Measurements from ENCODE around the gene MAB21L4.

The MAB21L4 gene

DNA sequence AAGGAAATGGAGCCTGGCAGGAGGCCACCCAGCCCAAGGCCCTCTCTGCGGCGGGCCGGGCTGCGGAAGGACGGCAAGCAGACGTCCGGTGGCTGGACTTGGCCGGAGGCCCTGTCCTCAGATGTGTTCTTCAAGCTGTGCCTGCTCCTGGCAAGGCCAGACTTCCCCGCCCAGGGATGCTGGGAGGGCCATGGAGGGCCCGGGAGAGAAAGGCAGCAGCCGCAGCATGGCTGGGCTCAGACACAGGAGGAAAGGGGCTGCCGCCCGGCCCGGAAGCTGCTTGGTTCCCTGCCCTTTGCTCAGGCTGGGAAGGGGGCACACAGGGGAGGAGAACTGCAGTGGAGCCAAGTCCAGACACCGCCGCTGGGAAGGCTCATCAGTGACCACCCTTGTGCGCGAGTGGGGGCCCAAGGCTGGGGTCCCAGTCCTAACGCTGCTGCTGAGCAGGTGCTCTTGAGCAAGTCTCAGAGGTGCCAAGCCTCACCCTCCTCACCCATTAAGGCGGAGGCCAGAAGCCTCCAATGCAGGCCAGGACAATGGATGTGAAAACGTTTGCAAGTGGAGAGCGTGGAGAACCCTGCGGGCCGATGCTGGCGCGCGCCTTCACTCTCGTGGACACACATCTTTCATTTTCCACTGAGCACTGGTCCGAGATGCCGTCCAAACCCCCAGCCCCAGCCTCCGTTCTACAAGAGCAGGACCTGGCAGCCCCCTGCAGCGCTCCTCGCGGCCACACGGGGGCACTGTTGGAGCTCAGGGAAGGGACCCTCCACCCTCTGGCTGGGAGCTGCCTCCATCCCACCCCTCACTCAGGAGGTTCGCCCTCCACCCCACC, 18.1 kb upstream of the MAB21L4 start:
- H3K4me3 ChIP-seq (ENCODE audit: low read length), result no peak overlapping the region
- DNase-seq (ENCODE audit: low read depth, low spot score), result peak; percentile 4

DNA sequence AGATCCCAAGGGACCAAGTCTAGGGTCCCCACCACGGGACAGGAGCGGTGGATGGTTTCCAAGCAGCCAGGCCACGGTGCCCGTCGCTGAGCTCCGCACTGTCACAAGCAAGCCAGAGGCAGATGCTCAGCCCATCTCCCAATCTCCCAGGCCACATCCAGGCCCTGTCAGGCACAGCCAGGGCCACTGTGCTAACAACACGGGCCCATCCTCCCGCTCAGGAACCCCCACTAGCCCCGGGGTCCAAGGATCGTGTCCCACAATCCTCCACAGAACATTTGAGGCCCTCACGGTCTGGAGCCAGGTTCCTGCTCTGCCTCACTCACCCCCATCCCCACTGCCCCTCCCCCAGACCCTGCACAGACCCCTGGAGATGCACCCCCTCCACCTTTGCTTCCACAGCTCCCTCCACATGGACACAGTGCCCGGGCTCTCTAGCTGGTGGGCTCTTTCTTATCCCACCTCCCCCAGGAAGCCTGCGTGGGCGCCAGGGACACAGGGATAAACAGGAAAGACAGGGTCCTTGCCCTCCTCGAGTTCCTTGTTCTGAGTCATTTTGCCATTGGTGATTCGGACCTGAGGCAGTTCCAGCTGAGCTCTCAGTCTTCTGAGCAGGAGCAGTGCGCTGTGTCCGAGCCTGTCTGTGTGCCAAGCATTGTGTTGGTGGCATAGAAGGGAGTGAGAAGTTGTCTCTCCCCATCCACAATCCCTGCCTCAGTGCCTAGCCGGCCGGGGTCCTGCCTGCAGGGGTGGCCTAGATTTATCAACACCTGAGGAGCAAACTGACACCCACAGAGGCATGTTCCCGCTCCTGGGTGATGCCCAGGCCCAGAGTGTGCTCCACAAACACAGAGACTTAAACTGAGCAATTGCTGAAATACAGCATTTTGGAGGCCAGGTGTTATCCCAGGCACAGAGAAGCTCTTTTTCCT, 17.2 kb upstream of the MAB21L4 start:
- H3K4me3 ChIP-seq (ENCODE audit: low read length), result no peak overlapping the region
- no peak for DNase-seq (ENCODE audit: low read depth, low spot score)

DNA sequence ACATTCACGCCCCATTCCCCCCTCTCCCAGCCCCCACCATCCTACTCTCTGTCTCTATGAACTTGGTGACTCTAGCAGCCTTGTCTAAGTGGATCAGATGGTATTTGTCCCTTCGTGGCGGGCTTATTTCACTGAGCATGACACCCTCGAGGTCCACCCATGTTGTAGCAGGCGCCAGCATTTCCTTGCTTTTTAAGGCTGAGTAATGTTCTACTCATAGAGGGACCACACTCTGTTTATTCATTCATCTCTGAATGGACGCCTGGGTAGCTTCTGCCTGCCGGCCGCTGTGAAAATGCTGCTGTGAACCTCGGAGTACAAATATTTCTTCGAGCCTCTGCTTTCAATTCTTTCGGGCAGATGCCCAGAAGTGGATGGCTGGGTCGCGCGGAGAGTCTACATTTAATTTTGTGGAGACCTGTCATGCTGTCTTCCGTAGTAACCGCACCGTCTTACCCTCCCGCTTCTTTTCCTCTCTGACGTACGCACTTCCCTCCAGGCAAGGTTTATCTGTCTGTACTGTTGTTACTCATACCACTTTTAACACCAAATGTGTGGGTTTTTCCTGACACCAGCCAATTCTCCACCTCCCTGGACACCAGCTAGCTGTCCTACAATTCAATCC, 15.8 kb upstream of the MAB21L4 start:
- DNase-seq (ENCODE audit: low read depth, low spot score), result no peak

DNA sequence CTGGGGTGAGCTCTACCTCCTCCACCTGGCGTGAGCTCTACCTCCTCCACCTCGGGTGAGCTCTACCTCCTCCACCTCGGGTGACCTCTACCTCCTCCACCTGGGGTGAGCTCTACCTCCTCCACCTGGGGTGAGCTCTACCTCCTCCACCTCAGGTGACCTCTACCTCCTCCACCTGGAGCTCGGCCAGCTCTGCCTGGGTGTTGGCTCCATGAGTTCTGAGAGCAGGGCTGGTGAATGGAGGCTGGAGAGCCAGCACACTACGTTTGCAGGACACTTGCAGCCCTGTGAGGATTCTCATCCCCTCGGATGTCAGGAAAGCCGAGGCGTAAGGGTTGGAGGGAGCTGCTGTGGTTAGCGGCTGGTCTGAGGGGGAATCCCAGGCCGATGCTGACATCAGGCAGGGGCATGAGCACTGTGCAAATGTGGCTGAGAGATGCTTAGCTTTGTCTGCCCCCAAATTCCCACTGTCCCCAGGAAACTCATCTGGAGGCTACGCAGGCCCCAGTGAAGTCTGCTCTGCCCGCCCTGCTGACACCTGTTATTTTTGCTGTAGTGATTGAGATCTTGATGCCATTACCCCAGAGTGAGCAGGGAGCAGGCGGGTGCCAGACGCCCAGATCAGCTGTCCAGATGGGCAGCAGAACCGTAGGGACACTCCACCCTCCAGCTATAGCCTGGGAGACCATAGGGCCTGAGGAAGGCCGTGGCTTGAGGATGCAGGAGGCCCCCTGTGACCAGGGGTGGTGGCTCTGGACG, 13.4 kb upstream of the MAB21L4 start:
- no peak for DNase-seq (ENCODE audit: low read depth, low spot score)
- H3K4me3 ChIP-seq (ENCODE audit: low read length), result no peak overlapping the region

More for the DNA sequence above, 15.8 kb upstream of the MAB21L4 start:
- no peak overlapping the region for H3K4me3 ChIP-seq (ENCODE audit: low read length)

DNA sequence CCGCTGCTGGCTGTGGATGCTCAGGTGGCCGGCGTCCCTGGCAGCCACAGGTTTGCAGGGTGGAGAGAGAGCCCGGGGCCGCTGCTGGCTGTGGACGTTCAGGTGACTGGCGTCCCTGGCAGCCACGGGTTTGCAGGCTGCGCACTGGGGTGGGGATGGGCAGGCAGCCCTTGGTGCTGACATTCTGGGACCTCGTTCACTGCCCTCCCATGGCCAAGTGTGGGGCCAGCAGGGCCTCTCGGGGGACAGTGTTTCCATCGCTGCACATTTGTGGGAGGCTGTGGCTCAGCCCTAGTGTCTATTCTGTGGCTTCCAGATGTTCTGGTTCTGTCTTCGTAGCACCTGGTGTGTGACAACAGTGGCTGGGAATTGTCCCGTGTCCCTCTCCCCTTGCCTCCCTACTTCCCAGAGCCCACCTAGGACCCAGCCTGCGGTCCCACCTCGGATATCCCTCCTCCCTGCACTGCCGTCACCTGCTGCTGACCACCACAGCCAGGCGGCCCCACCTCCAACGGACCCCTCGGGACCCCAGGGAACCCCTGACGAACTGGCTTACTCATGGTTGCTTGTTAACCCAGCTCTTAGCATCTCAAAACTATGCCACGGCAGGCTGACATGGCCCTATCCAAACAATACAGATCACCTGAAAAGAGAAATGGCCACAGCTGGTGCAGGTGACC, 11.1 kb upstream of the MAB21L4 start:
- H3K4me3 ChIP-seq (ENCODE audit: low read length), result no peak overlapping the region
- DNase-seq (ENCODE audit: low read depth, low spot score), result no peak

DNA sequence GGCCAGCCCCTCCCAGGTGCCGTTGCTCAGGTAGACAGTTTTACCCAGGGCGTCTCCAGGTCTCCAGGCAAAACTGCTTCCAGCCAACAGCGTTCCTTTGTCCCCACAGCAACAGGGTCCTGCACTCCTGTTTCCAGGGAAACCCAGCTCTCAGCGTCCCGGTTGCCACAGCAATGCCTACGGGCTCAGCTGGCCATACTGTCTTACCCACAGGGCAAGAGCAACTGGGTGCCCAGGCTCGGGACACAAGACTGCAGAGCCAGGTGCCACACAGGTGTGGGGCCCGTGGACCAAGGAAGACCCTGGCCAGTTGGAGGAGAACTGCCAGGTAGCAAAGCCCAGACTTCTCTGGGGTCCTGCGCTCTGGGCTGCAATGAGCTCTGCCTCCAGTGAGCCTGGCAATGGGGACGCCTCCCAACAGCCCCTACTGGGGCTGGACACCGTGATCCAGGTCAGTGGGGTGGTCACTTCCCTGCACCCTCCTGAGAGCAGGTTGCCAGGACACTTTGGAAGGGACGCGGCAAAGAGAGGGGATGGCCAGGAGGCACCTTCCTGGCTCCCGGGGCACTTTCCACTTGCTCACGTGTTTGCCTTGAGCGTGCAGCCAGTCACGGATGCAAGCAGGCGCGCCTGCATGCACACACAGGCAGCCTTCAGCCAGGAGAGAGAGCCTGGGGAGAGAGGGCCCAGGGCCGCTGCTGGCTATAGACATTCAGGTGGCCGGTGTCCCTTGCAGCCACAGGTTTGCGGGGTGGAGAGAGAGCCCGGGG, 10.4 kb upstream of the MAB21L4 start, which contains the start of gene CROCC2:
CROCC2 (plus strand) TSS at position 196 of the 770 bp plus-strand sequence; CDS start at position 374, 178 bp downstream.
- DNase-seq (ENCODE audit: low read depth, low spot score), result no peak
- H3K4me3 ChIP-seq (ENCODE audit: low read length), result no peak within 1 kb of the TSS

DNA sequence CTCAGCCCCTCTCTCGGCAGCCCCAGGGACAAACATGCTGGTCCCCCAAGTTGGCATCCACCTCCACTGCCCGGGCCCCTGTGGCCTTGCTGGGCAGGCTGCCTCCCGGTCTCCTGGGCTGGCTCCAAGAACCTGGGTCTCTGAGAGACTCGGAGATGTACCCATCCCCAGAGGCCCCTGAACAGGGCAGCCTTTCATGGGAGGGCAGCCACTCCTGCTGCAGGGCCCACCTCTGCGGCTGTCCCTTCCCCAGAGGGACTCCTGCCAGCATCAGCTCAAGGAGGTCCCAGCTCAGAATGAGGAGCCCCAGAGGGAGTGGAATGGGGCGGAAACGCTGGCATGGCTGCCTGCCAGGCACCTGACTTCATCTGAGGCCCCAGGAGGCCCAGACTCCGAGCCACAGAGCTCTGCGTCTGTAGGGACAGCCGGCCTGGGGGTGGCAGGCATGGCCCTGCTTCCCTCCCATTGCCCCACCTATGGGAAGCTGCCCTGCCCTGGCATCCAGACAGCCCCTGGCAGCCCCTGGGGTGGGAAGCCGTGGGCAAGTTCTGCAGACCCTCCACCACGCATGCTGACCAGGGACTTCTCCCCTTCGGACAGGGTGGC, 9.3 kb upstream of the MAB21L4 start:
- no peak overlapping the region for H3K4me3 ChIP-seq (ENCODE audit: low read length)
- no peak for DNase-seq (ENCODE audit: low read depth, low spot score)

DNA sequence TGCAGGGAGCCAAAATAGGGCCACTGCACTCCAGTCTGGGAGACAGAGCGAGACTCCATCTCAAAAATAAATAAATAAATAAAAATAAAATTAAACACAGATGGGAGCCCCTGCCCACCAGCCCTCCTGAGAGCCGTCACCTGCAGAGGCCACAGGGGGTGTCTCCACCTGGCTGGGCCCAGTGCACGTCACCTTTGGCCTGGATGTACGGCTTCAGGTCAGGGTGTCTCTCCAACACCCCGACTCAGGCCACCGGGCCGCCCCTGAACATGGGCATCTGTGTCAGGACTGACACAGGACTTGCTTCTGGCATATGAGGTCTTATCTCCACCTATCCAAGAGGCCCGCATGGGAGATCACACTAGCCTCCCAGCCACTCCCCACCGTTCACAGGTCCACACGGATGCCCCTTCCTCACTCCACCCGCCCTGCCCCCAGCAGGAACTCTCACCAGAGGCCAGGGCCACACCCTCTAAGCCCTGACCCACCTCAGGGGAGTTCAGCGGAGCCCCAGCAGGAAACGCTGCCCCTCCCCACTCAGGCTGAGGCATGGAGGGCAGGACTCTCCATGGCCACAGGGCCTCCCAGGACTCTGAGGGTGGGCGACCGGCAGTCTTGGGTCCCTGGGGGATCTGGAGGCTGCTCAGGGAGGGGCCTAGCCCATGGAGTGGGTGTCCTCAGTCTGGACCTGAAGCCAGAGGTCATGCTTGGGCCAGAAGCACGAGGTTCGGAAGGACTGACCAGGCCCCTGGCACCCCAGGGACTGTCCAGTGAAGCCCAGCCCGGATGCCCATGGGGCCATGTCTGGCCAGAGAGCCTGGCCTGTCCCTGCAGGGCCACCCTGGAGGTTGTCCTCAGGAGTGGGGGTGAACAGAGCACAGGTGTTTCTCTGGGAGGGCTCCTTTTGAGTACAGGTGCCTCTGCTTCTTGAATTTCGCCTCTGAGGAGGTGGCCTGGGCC, 8.5 kb upstream of the MAB21L4 start:
- H3K4me3 ChIP-seq (ENCODE audit: low read length), result no peak overlapping the region
- no peak for DNase-seq (ENCODE audit: low read depth, low spot score)

DNA sequence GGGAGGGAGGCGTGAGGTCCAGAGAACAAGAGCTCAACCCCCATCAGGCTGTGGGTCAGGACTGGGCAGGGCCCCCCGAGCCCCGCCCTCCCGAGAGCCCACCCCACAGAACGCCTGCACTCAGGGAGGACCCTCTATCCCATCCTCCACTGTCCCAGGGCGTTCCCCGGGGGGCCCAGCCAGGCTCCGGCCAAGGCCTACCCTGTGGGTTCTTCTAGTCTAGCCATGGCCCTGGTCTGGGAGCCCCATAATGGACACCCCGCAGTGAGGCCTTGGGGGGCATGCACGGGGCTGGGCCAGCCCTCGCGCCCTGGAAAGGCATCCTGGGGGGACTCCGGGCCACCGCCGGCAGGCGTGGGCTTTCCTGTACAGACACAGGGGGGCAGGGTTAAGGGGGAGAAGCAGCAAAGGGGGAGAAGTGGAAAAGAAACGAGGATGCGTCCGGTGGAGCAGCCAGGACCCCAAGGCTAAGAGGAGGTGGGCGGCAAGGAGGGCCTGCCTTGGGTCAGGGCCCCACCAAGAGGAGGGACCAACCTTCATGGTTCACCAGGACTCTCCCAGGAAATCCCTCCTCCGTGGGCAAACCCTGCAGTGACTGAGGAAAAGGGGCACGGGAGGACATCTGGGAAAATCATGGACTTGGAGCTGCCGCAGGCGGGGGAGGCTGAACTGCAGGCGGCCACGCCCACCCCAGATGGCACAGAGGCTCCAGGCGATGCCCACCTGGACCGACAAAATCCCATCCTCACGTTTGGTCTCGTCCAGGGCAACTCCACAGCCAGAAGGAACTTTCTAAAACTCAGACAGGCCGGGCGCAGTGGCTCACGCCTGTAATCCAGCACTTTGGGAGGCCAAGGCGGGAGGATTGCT, 7.5 kb upstream of the MAB21L4 start:
- no peak for DNase-seq (ENCODE audit: low read depth, low spot score)
- no peak overlapping the region for H3K4me3 ChIP-seq (ENCODE audit: low read length)

DNA sequence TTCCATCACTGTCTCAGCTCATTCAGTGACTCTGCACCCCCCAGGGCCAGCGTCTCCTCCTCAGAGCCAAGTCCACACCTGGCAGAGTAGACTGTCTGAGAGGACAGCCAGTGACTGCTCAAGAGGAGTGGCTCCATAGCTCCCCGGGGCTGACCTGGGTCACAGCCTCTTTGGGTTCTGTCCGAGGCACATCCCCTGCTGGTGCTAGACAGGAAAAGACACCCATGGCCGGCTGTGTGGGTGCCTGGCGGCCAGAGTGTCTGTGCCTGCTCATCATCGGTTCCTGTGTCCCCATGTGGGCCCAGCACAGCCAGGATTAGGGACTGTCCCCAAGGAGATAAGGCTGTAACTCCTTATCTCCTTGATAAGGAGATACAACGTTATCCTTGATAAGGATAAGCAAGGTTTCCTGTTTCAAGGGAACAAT, 6.7 kb upstream of the MAB21L4 start:
- DNase-seq (ENCODE audit: low read depth, low spot score), result no peak
- H3K4me3 ChIP-seq (ENCODE audit: low read length), result no peak overlapping the region

DNA sequence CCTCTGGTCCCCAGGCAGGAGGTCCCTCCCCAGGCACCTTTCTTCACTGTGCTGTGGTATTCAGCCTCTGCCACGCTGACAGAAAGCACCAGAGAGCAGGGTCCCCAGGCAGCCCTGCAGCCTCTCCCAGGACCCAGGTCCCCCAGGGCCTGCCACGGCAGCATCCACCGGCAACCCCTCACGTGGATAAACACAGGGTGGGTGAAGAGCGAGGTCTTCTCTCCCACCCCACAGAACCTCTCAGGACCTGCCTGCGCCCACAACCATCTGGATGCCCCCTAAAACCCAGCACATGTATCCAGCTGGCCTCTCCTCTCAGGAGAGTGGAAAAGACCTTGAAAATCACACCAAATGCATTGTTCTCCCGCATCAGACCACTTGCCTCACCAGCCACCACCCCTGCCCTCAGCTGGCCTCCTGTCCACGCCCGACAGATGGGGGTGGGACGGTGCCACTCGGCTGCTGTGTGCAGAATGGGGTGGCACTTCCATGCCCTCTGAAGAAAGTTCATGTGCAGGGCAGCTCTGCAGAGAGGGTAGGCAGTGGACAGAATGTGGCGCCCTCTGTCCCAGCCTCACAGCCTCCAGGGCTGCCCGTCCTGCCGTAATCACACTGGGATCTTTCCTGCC, 6.1 kb upstream of the MAB21L4 start:
- DNase-seq (ENCODE audit: low read depth, low spot score), result no peak
- H3K4me3 ChIP-seq (ENCODE audit: low read length), result no peak overlapping the region

DNA sequence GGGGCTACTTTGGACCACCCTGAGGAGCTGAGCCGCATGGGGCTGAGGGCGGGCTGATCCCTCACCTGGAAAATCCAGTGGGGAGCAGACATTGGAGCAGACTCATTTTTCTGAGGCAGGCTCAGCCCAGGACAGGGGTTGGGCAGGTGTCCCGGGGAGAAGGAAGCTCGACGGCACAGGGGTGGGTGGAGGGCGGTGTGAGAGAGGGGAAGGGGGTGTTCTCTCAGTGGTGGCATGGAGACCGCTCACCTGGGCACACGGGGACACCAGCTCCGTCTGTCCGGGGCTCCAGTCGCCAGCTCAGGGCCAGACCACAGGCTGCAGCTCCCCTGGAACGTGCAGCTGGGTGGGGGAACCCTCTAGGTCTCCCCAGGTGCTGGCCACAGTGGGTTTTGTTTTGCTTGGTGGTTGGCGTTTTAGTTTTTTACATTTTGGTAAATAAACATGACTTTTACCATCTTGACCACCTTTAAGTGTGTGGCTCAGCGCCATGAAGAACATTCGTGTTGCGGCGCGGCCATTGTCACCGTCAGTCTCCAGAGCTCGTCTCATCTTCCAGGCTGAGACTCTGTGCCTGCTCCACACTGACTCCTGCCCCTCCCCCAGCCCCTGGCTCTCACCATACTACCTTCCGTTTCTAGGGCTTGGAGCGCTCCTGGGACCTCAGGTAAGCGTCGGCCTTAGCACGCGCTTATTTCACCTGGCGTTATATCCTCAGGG, 4.3 kb upstream of the MAB21L4 start:
- no peak overlapping the region for H3K4me3 ChIP-seq (ENCODE audit: low read length)
- no peak for DNase-seq (ENCODE audit: low read depth, low spot score)

DNA sequence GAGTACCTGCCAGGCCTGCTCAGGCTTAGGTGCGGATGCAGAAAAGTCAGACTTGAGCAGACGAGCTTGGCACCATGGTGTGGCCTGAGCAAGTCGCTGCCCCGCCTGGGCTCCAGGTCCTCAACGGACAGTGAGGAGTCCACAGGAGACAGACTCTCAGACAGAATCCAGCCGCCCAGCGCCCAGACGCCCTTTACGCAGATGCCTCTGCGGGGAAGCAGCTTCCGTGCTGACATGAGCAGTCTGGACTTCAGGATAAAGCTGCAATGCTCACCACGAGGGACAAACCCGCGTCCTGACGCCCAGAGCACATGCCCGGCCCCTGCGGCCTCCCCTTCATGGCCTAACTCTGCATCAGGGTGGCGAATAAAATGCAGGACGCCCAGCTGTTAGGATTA, 3.5 kb upstream of the MAB21L4 start:
- H3K4me3 ChIP-seq (ENCODE audit: low read length), result no peak overlapping the region
- no peak for DNase-seq (ENCODE audit: low read depth, low spot score)

DNA sequence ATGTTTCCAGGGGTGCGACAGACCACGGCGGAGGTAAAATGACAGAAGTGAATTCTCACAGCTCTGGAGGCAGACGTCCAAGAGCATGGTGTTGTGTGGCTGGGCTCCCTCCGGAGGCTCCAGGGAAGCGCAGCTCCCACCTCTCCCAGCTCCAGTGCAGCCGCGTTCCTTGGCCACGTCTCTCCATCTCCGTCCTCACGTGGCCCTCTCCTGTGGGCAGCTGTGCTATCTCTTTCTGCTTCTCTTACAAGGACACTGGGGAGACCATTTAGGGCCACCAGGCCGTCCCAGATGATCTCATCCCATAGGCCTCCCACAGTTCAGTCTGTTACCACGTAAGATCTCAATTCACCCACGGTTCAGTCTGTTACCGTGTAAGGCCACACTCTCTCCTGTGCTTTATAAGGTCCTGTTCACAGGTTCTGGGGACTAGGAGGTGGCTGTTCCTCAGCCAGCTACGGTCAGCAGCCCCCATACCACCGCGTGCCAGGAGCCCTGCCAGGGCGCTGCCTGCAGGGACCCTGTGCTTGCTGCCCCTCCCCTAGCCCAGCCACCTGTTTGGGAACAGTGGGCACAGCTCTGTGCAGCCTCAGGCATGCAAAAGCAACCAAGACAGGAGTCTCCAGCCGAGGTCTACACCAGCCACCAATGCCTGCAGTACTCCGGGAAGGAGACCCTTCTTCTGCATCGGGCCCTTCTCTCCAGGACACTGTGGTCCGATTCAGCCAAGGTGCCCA, 2.9 kb upstream of the MAB21L4 start:
- H3K4me3 ChIP-seq (ENCODE audit: low read length), result no peak overlapping the region
- DNase-seq (ENCODE audit: low read depth, low spot score), result no peak

Data from Jurkat, Clone E6-1 (cell line).